ENCODE data around the gene HAO1. TPM values are rescaled to one million over a fixed set of nuclear protein-coding genes. Genes with fewer than 3 reads are reported as not detected.

The HAO1 gene
- total and polyA plus RNA-seq, 2 of the 13 experiments (the other 11 are each of a cell fraction or from before 2014, with no cell fraction given): 0.03 TPM; not detected in 1

DNA sequence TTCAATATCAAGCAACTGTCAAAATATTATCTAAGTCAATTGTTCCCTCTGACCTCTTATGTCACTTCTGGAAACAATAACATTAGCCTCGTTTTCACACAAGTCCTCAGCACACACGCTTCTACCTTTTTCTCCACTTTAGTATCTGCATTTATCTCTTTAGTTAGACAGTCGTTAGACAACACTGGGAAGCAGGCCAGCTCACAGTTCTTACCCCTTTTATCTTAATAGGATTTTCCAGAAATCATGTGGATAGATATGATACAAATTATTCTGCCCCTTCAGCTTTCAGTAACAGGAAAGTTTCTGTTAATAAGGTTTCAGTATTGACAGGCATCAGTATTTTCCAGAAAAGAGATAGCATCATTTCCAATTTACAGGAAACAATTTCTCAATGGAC, 25.9 kb upstream of the HAO1 start:
- Histone ChIP-seq H3K4me2 (ENCODE audit: low read depth, low read length) (no peak overlapping the region), H3K4me3 (replicated peaks in 1 of 3; ENCODE audit: insufficient read depth in 1 of 3, low read depth in 2 of 3, low read length in 3 of 3) (no peak overlapping the region), H3K79me2 (ENCODE audit: insufficient read depth, low read length) (no peaks in the 10 kb centered on the region), H3K9me3 (ENCODE audit: low read length) (no peaks in the 10 kb centered on the region), H3K4me1 (ENCODE audit: insufficient read depth, low read length) (no peaks in the 10 kb centered on the region), H3K9ac (ENCODE audit: insufficient read depth, low read depth, low read length) (no peak overlapping the region), H2AFZ (ENCODE audit: low read length) (no peak overlapping the region), H3K27me3 (ENCODE audit: control insufficient read depth in 1 of 2, insufficient read depth in 2 of 2, low read length in 2 of 2) (no peaks in the 10 kb centered on the region), H3K27ac (ENCODE audit: extremely low read length, insufficient read depth, low read length) (no peak overlapping the region), H3K36me3 (replicated peaks in 1 of 2; ENCODE audit: control insufficient read depth in 1 of 2, insufficient read depth in 2 of 2, low read length in 2 of 2) (no peaks in the 10 kb centered on the region), H4K20me1 (ENCODE audit: insufficient read depth, low read length) (no peaks in the 10 kb centered on the region)
- intact Hi-C loops (cut with micrococcal nuclease; ENCODE audit: unreplicated experiment): no loop called here
- TF ChIP-seq MBD4 (IDR thresholded peaks at IDR 0.05; ENCODE audit: borderline replicate concordance, low read length): no peak
- no peak for TF ChIP-seq SAP130 (CRISPR knock-in tag; IDR thresholded peaks at IDR 0.05; ENCODE audit: low read depth)
- TF ChIP-seq, protein P1, sequence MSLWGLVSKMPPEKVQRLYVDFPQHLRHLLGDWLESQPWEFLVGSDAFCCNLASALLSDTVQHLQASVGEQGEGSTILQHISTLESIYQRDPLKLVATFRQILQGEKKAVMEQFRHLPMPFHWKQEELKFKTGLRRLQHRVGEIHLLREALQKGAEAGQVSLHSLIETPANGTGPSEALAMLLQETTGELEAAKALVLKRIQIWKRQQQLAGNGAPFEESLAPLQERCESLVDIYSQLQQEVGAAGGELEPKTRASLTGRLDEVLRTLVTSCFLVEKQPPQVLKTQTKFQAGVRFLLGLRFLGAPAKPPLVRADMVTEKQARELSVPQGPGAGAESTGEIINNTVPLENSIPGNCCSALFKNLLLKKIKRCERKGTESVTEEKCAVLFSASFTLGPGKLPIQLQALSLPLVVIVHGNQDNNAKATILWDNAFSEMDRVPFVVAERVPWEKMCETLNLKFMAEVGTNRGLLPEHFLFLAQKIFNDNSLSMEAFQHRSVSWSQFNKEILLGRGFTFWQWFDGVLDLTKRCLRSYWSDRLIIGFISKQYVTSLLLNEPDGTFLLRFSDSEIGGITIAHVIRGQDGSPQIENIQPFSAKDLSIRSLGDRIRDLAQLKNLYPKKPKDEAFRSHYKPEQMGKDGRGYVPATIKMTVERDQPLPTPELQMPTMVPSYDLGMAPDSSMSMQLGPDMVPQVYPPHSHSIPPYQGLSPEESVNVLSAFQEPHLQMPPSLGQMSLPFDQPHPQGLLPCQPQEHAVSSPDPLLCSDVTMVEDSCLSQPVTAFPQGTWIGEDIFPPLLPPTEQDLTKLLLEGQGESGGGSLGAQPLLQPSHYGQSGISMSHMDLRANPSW (CRISPR knock-in tag; IDR thresholded peaks at IDR 0.05; ENCODE audit: borderline replicate concordance): no peak
- TF ChIP-seq MTF2 (CRISPR knock-in tag; IDR thresholded peaks at IDR 0.05; ENCODE audit: borderline replicate concordance): no peak
- TF ChIP-seq KLF12 (CRISPR knock-in tag; IDR thresholded peaks at IDR 0.05; ENCODE audit: borderline replicate concordance): no peak
- TF ChIP-seq ZNF264 (CRISPR knock-in tag; IDR thresholded peaks at IDR 0.05): no peak
- no peak for TF ChIP-seq ZNF878 (CRISPR knock-in tag; IDR thresholded peaks at IDR 0.05)
- TF ChIP-seq, protein P2, sequence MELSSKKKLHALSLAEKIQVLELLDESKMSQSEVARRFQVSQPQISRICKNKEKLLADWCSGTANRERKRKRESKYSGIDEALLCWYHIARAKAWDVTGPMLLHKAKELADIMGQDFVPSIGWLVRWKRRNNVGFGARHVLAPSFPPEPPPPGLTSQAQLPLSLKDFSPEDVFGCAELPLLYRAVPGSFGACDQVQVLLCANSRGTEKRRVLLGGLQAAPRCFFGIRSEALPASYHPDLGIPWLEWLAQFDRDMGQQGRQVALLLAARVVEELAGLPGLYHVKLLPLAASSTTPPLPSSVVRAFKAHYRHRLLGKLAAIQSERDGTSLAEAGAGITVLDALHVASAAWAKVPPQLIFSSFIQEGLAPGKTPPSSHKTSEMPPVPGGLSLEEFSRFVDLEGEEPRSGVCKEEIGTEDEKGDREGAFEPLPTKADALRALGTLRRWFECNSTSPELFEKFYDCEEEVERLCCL (CRISPR knock-in tag; IDR thresholded peaks at IDR 0.05; ENCODE audit: borderline replicate concordance): no peak
- TF ChIP-seq CBX2 (IDR thresholded peaks at IDR 0.05; ENCODE audit: low read depth, low read length): no peak
- no peak for TF ChIP-seq CBX2 (CRISPR knock-in tag; IDR thresholded peaks at IDR 0.05; ENCODE audit: low read depth)
- no peak for TF ChIP-seq TP53 (CRISPR knock-in tag; conservative IDR thresholded peaks at IDR 0.05)
- TF ChIP-seq, protein P3, sequence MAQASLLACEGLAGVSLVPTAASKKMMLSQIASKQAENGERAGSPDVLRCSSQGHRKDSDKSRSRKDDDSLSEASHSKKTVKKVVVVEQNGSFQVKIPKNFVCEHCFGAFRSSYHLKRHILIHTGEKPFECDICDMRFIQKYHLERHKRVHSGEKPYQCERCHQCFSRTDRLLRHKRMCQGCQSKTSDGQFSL (CRISPR knock-in tag; IDR thresholded peaks at IDR 0.05): no peak
- TF ChIP-seq TAF1 (CRISPR knock-in tag; IDR thresholded peaks at IDR 0.05): no peak
- no peak for TF ChIP-seq HNRNPUL1 (IDR thresholded peaks at IDR 0.05; ENCODE audit: low read depth, low read length)
- no peak for TF ChIP-seq RBAK (CRISPR knock-in tag; IDR thresholded peaks at IDR 0.05)
- TF ChIP-seq MEIS2 (CRISPR knock-in tag; IDR thresholded peaks at IDR 0.05): no peak
- no peak for TF ChIP-seq ZNF263 (CRISPR knock-in tag; IDR thresholded peaks at IDR 0.05)
- TF ChIP-seq MXD4 (CRISPR knock-in tag; IDR thresholded peaks at IDR 0.05): no peak
- TF ChIP-seq RBM22 (optimal IDR thresholded peaks at IDR 0.05; ENCODE audit: low read length): no peak
- no peak for TF ChIP-seq PHF8 (CRISPR knock-in tag; IDR thresholded peaks at IDR 0.05)
- ChIA-PET CTCF (ENCODE audit: low intra/inter-chr PET ratio, low total read pairs) (no interaction called here), POLR2A (no interaction called here)
- WGBS (ENCODE audit: low lambda C conversion rate): 13% methylated on average over 3 of the region's 3 CpGs
- FAIRE-seq (no peak), ATAC-seq (no peak), DNase-seq (ENCODE audit: low spot score) (no peak)
- no TSS peak for BruUV-seq (replicated peaks)
- in situ Hi-C loops (cut with HindIII; ENCODE audit: extremely low pct_ligation_motif_present, low pct_unique_long_range_greater_than_20kb): no loop called here
